ENCODE results near the gene HMGN2. TPM values are rescaled to one million over a fixed set of nuclear protein-coding genes. Genes with fewer than 3 reads are reported as not detected.

The HMGN2 gene
- total and polyA plus RNA-seq, 4 donors: 153 to 535 (median 278) TPM

DNA sequence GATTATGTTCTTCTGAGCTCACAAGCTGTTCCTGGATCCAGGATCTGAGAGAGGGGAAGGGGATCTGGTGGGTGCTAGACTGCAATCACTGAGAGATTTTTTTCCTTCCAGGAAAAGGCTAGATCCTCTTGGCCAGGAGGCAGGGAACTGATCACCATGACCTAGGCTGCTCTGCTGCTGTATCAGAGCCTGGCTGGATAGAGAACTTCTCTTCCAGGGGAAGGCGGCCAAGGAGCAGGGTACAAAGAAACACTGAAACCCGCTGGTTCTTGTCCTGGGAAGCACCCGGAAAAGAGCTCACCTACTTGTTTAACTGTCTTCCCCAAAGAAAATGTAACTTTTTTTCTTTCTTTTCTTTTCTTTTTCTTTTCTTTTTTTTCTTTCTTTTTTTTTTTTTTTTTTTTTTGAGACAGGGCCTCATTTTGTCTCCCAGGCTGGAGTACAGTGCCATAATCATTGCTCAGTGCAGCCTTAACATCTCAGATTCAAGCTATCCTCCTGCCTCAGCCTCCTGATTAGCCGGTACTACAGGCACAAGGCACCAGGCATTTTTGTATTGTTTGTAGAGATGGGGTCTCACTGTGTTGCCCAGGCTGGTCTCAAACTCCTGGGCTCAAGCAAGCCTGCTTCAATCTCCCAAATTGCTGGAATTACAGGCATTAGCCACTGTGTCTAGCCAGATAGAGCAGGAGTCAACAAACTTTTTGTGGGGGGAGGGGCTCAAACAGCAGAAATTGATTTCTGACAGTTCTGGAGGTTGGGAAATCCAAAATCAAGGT is 44.9 kb downstream of the HMGN2 start:
- Histone ChIP-seq H3K4me3 (ENCODE audit: low read length in 2 of 2) (no peak overlapping the region), H3K27me3 (ENCODE audit: control insufficient read depth in 1 of 2, insufficient read depth in 2 of 2, low read length in 1 of 2) (peaks cover 0 to 2% of the 10 kb centered on the region in 2 donors), H3K36me3 (ENCODE audit: control insufficient read depth in 1 of 2, insufficient read depth in 2 of 2, low read length in 1 of 2) (no peaks in the 10 kb centered on the region), H3K4me1 (ENCODE audit: control insufficient read depth in 1 of 2, insufficient read depth in 2 of 2, low read length in 2 of 2) (no peaks in the 10 kb centered on the region), H3K27ac (ENCODE audit: low read depth in 1 of 2, low read length in 2 of 2) (no peak overlapping the region), H3K9me3 (ENCODE audit: control insufficient read depth, low read length) (no peaks in the 10 kb centered on the region)
- intact Hi-C loops (cut with DNase I): no loop called here
- no peak for ATAC-seq (ENCODE audit: low FRiP score)
- no peak for DNase-seq
- 88 to 89% methylated on average over 4 of the region's 4 CpGs for WGBS, 2 donors

DNA sequence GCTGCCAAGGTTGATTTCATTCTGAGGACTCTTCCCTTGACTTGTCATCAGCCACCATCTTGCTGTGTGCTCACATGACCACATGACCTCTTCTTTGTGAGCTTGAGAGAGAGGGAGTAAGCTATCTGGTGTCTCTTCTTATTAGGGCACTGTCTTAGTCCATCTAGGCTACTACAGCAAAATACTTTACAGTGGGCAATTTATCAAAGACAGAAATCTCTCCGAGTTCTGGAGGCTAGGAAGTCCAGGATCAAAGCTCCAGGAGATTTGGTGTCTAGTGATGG is 45.5 kb downstream of the HMGN2 start:
- 67 to 70% methylated on average over 1 of the region's 1 CpG for WGBS, 2 donors
- Histone ChIP-seq H3K27ac (ENCODE audit: low read depth in 1 of 2, low read length in 2 of 2) (no peak overlapping the region), H3K27me3 (ENCODE audit: control insufficient read depth in 1 of 2, insufficient read depth in 2 of 2, low read length in 1 of 2) (peaks cover 0 to 2% of the 10 kb centered on the region in 2 donors), H3K36me3 (ENCODE audit: control insufficient read depth in 1 of 2, insufficient read depth in 2 of 2, low read length in 1 of 2) (no peaks in the 10 kb centered on the region), H3K9me3 (ENCODE audit: control insufficient read depth, low read length) (no peaks in the 10 kb centered on the region), H3K4me3 (ENCODE audit: low read length in 2 of 2) (no peak overlapping the region), H3K4me1 (ENCODE audit: control insufficient read depth in 1 of 2, insufficient read depth in 2 of 2, low read length in 2 of 2) (no peaks in the 10 kb centered on the region)
- no peak for DNase-seq
- intact Hi-C loops (cut with DNase I): no loop called here
- no peak for ATAC-seq (ENCODE audit: low FRiP score)

- no peak for ATAC-seq (ENCODE audit: low FRiP score)
- peaks cover 0 to 2% of the 10 kb centered on the region in 2 donors for H3K27me3 ChIP-seq (ENCODE audit: control insufficient read depth in 1 of 2, insufficient read depth in 2 of 2, low read length in 1 of 2)
- intact Hi-C loops (cut with DNase I): no loop called here
- H3K9me3 ChIP-seq (ENCODE audit: control insufficient read depth, low read length): no peaks in the 10 kb centered on the region
- H3K36me3 ChIP-seq (ENCODE audit: control insufficient read depth in 1 of 2, insufficient read depth in 2 of 2, low read length in 1 of 2): no peaks in the 10 kb centered on the region
- no peak overlapping the region for H3K4me3 ChIP-seq (ENCODE audit: low read length in 2 of 2)
- no peak for DNase-seq
- no peak overlapping the region for H3K27ac ChIP-seq (ENCODE audit: low read depth in 1 of 2, low read length in 2 of 2)
- H3K4me1 ChIP-seq (ENCODE audit: control insufficient read depth in 1 of 2, insufficient read depth in 2 of 2, low read length in 2 of 2): no peaks in the 10 kb centered on the region
- 77 to 82% methylated on average over 6 of the region's 6 CpGs for WGBS, 2 donors
Observed at GRCh38 chr1:26518355-26518754, 46.1 kb downstream of the HMGN2 start.

DNA sequence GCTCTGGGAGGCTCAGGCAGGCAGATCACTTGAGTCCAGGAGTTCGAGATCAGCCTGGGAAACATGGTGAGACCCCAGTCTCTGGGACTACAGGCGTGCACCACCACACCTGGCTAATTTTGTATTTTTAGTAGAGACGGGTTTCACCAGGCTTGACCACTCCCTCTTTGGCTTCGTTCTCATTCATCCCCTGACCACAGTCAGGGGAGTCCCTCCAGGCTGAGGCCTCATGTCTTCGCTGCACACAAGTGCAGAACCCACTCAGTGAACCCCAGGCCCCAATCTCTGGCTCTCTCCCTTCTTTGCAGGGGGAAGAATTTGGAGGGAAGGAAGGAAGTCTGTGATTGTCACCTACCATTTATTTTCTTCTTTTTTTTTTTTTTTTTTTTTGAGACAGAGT is 48.1 kb downstream of the HMGN2 start:
- Histone ChIP-seq H3K4me3 (ENCODE audit: low read length in 2 of 2) (no peak overlapping the region), H3K27me3 (ENCODE audit: control insufficient read depth in 1 of 2, insufficient read depth in 2 of 2, low read length in 1 of 2) (peaks cover 0 to 2% of the 10 kb centered on the region in 2 donors), H3K36me3 (ENCODE audit: control insufficient read depth in 1 of 2, insufficient read depth in 2 of 2, low read length in 1 of 2) (no peaks in the 10 kb centered on the region), H3K9me3 (ENCODE audit: control insufficient read depth, low read length) (no peaks in the 10 kb centered on the region), H3K27ac (ENCODE audit: low read depth in 1 of 2, low read length in 2 of 2) (no peak overlapping the region), H3K4me1 (ENCODE audit: control insufficient read depth in 1 of 2, insufficient read depth in 2 of 2, low read length in 2 of 2) (no peaks in the 10 kb centered on the region)
- DNase-seq (no peak), ATAC-seq (ENCODE audit: low FRiP score) (no peak)
- 81 to 83% methylated on average over 5 of the region's 5 CpGs for WGBS, 2 donors
- intact Hi-C loops (cut with DNase I): no loop called here

DNA sequence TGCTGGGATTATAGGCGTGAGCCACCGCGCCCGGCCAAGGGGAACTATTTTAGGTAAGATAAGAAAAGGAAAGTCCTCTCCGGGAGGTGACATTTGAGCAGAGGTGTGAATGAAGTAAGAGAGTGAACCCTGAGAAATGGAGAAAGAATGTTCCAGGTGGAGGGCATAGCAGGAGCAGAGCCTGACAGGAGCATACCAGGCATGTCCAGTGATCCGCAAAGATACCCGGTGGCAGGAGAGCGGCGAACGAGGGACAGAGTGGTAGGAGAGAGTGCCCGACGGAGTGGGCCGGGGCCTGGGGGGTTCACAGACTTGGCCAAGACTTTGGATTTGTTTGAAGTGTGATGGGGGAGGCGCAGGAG is 49.4 kb downstream of the HMGN2 start:
- 68 to 72% methylated on average over 14 of the region's 14 CpGs for WGBS, 2 donors
- Histone ChIP-seq H3K9me3 (ENCODE audit: control insufficient read depth, low read length) (no peaks in the 10 kb centered on the region), H3K27ac (ENCODE audit: low read depth in 1 of 2, low read length in 2 of 2) (no peak overlapping the region), H3K4me1 (ENCODE audit: control insufficient read depth in 1 of 2, insufficient read depth in 2 of 2, low read length in 2 of 2) (no peaks in the 10 kb centered on the region), H3K27me3 (ENCODE audit: control insufficient read depth in 1 of 2, insufficient read depth in 2 of 2, low read length in 1 of 2) (peaks cover 0 to 2% of the 10 kb centered on the region in 2 donors), H3K36me3 (ENCODE audit: control insufficient read depth in 1 of 2, insufficient read depth in 2 of 2, low read length in 1 of 2) (no peaks in the 10 kb centered on the region), H3K4me3 (ENCODE audit: low read length in 2 of 2) (no peak overlapping the region)
- no peak for ATAC-seq (ENCODE audit: low FRiP score)
- no peak for DNase-seq
- intact Hi-C loops (cut with DNase I): no loop called here

DNA sequence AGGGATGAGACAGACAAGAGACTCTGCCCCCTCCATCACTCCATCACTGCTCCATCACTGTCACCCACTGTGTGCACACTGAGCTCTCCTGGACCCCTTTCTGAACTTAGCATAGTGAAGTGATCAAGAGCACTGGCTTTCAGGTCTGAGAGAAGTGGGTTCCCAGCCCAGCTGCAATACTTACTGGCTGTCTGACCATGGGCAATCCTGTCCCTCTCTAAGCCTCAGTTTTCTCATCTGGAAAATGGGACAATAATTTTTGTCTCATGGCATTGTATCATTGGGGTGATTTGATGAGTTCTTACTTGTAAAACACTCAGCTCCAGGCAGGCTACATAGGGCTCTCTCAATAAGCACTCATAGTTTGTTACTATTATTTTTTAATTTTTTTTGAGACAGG is 49.8 kb downstream of the HMGN2 start:
- Histone ChIP-seq H3K4me1 (ENCODE audit: control insufficient read depth in 1 of 2, insufficient read depth in 2 of 2, low read length in 2 of 2) (no peaks in the 10 kb centered on the region), H3K27me3 (ENCODE audit: control insufficient read depth in 1 of 2, insufficient read depth in 2 of 2, low read length in 1 of 2) (peaks cover 0 to 2% of the 10 kb centered on the region in 2 donors), H3K4me3 (ENCODE audit: low read length in 2 of 2) (no peak overlapping the region), H3K9me3 (ENCODE audit: control insufficient read depth, low read length) (no peaks in the 10 kb centered on the region), H3K27ac (ENCODE audit: low read depth in 1 of 2, low read length in 2 of 2) (no peak overlapping the region), H3K36me3 (ENCODE audit: control insufficient read depth in 1 of 2, insufficient read depth in 2 of 2, low read length in 1 of 2) (no peaks in the 10 kb centered on the region)
- intact Hi-C loops (cut with DNase I): no loop called here
- DNase-seq: no peak
- no peak for ATAC-seq (ENCODE audit: low FRiP score)

DNA sequence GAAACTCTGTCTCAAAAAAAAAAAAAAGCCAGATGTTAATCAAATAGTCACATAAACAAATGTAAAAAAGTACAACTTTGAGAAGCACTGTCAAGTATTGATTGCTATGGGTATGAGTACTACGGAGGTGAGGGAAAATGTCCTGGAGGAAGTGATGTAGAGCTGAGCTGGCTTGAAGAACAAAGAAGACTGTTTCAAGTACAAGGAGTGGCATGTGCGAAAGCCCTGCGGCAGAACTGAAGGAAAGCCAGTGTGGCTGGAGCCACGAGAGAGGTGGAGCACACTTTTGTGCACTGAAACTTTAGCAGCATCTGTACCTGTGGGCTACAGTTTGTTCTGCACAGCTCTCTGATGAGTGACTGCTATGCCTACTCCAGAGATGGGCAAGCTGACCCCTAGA is 51.9 kb downstream of the HMGN2 start:
- ATAC-seq (ENCODE audit: low FRiP score) (no peak), DNase-seq (no peak)
- no peaks in the 10 kb centered on the region for H3K9me3 ChIP-seq (ENCODE audit: control insufficient read depth, low read length)
- no peak overlapping the region for H3K4me3 ChIP-seq (ENCODE audit: low read length in 2 of 2)
- intact Hi-C loops (cut with DNase I): no loop called here
- H3K27me3 ChIP-seq (ENCODE audit: control insufficient read depth in 1 of 2, insufficient read depth in 2 of 2, low read length in 1 of 2): no peaks in the 10 kb centered on the region
- 75 to 76% methylated on average over 4 of the region's 4 CpGs for WGBS, 2 donors
- H3K27ac ChIP-seq (ENCODE audit: low read depth in 1 of 2, low read length in 2 of 2): no peak overlapping the region
- H3K36me3 ChIP-seq (ENCODE audit: control insufficient read depth in 1 of 2, insufficient read depth in 2 of 2, low read length in 1 of 2): no peaks in the 10 kb centered on the region
- H3K4me1 ChIP-seq (ENCODE audit: control insufficient read depth in 1 of 2, insufficient read depth in 2 of 2, low read length in 2 of 2): no peaks in the 10 kb centered on the region

Other genes with a start within 250 kb of the HMGN2 start
- 1 to 10 TPM; 3.0 to 5.9 TPM for gene CEP85, start 238.2 kb upstream of the HMGN2 start, total RNA-seq
- gene CEP85, start 238.2 kb upstream of the HMGN2 start, polyA plus RNA-seq: 1 to 10 TPM in 1 of 2 donors, under 1 TPM in 1; 0.74 to 1.9 TPM
- 100 to 1,000 TPM; 160 to 252 TPM for gene SH3BGRL3, start 192.4 kb upstream of the HMGN2 start, total RNA-seq
- gene SH3BGRL3, start 192.4 kb upstream of the HMGN2 start, polyA plus RNA-seq: 100 to 1,000 TPM; 219 to 232 TPM
- 10 to 100 TPM; 14.6 to 33.9 TPM for gene UBXN11, start 165.8 kb upstream of the HMGN2 start, total RNA-seq
- gene UBXN11, start 165.8 kb upstream of the HMGN2 start, polyA plus RNA-seq: 10 to 100 TPM; 11.6 to 46.8 TPM
- gene CD52, start 154.5 kb upstream of the HMGN2 start, total RNA-seq: 10 to 100 TPM; 12.0 to 14.7 TPM
- 10 to 100 TPM in 1 of 2 donors, 1 to 10 TPM in 1; 8.3 to 31.4 TPM for gene CD52, start 154.5 kb upstream of the HMGN2 start, polyA plus RNA-seq
- gene CRYBG2, start 118.3 kb upstream of the HMGN2 start, total RNA-seq: under 1 TPM in 1 of 2 donors, not detected in 1; 0.27 TPM
- 1 to 10 TPM in 1 of 2 donors, under 1 TPM in 1; 0.05 to 6.4 TPM for gene CRYBG2, start 118.3 kb upstream of the HMGN2 start, polyA plus RNA-seq
- gene ZNF683, start 99.7 kb upstream of the HMGN2 start, total RNA-seq: under 1 TPM; 0.24 to 0.65 TPM
- gene ZNF683, start 99.7 kb upstream of the HMGN2 start, polyA plus RNA-seq: under 1 TPM in 1 of 2 donors, not detected in 1; 0.87 TPM
- not detected for gene LIN28A, start 61.6 kb upstream of the HMGN2 start, total RNA-seq
- not detected for gene LIN28A, start 61.6 kb upstream of the HMGN2 start, polyA plus RNA-seq
- gene DHDDS, start 40.1 kb upstream of the HMGN2 start, total RNA-seq: 10 to 100 TPM; 42.3 to 46.4 TPM
- 10 to 100 TPM; 18.0 to 25.5 TPM for gene DHDDS, start 40.1 kb upstream of the HMGN2 start, polyA plus RNA-seq
- 10 to 100 TPM; 12.0 to 21.0 TPM for gene RPS6KA1, start 57.3 kb downstream of the HMGN2 start, total RNA-seq
- 10 to 100 TPM in 1 of 2 donors, under 1 TPM in 1; 0.87 to 21.4 TPM for gene RPS6KA1, start 57.3 kb downstream of the HMGN2 start, polyA plus RNA-seq
- gene ARID1A, start 223.6 kb downstream of the HMGN2 start, total RNA-seq: 10 to 100 TPM; 55.9 to 72.3 TPM
- 10 to 100 TPM in 1 of 2 donors, 1 to 10 TPM in 1; 6.5 to 13.7 TPM for gene ARID1A, start 223.6 kb downstream of the HMGN2 start, polyA plus RNA-seq